HG03521 (cell line): ENCODE data around the gene FMN1.
"Not testable (repeated sequence)": the region's sequence is repeated elsewhere in the genome, so short reads cannot be mapped to it uniquely, and the experiment has no call there.

Experiments used
- ATAC-seq: cut with Tn5 transposase; IDR thresholded peaks from one replicate; pipeline ENCODE4 v1.9.1; 2021; ENCODE audit warnings: mild to moderate bottlenecking, moderate library complexity; ENCODE audit not compliant: unreplicated experiment

Gene FMN1

DNA sequence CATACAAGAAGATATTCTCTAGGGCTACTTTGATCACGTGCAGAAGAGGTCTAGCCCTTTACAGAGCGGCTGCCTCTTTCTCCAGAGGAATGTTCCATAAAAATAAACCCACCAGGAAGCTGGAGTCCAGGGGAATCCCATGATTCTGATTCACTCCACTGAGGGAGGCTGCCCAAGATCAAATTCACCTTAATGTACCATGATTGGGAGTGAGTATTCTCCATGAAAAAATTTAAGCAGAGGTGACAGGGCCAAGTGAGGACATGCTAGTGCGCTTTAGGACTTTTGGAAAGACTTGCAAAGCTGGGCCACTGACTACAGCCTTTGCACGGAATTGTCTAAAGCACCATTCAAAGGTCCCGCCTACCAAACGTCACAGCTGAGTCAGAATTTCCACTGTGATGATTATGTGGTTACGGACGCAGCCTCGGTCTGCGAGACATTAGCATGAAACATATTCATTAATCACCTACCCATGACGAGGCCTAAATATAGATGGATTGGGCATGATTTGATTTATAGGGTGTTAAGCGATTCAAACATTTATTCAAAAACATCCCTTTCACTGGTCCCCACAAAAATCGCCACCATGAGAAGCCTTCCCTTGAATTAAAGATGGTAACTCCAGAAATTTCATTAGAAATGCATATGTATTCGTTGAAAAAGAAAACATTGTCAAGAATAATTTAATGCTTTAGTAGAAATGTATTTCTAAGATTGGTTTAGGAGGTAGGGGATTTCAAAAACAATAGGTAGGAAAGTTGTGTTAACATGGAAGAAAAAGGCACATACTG lies 324.1 kb downstream of the FMN1 start:
- ATAC-seq = no peak

DNA sequence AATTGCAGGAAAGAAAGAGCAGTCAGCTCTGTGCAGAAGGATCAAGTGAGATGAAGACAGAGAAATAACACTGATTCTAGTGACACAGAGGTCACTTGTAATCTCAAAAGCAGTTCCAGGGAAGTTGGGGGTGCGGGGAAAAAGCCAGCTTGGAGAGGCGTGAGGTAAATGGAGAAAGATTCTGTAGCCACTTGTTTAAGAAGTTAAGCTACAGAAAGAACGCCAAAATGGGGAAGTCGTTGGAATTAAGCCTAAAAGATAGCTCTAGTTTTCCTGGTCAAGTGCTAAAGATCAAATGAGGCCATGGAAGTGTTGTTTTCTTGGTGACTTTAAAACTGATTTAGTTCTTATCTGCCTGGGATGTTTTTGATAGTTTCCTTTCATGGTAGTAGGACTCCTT lies 324.7 kb downstream of the FMN1 start:
- ATAC-seq = no peak

DNA sequence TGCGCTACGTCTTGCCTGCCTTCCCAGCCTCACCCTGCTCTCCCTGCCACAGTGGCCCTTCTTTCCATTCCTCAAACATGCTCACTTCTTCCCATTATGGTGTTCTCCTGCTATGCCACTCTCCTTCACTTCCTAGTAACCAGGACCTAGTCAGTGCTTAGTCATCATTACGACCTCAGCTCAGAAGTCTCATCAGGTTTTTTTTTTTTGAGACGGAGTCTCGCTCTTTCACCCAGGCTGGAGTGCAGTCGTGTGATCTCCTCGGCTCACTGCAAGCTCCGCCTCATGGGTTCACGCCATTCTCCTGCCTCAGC lies 327.2 kb downstream of the FMN1 start:
- no peak for ATAC-seq

DNA sequence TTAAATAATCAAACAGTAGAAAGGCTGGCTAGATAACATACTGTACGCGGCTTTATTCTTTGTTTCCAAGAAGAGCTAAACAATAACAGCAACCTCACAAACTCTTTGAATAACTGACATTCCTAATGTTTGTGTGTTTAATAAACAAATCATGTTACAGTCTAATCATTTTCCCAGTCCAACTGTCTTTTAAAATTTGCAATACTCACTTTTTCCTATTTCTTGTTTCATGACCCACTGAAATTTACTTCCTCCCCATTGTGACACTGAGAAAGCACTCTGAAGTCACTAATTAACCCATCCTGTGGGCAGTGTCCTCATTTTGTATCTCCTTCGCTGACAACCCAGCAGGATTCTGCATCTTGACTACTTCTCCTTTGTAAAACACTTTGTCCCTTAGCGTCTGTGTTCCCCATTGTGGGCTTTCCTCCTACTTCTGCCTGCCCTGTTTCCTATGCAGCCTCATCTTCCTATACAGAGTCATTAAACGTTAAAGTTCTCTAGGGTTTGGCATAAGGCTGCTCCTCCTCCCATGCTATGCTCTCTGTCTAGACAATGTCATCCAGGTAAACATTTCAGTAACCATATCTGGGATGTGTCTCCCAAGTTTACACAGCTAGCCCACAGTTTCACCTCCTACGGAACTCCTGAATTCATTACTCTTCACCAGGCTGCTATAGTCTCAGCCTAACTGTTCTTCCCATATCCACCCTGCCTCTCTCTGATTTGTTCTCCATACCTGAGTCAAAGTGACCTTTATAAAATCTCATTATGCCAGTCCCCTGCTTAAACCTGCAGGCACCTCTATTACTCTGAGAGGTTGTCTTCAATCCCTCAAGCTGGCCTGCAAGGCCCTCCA lies 327.8 kb downstream of the FMN1 start:
- ATAC-seq = no peak

DNA sequence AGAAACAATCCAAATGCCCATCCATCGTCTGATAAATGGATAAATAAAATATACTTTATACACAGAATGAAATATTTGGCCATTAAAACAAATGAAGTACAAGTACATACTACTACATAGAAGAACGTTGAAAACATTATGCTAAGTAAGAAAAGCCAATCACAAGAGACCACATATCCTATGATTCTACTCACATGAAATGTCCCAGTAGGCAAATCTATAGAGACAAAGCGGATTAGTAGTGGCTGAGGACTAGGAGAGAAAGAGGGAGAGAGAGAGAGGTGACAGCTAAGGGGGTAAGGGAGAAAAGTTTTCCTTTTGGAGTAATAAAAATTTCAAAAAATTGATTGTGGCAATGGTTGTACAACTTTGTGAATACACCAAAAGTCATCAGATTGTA lies 329.7 kb downstream of the FMN1 start:
- no peak for ATAC-seq

DNA sequence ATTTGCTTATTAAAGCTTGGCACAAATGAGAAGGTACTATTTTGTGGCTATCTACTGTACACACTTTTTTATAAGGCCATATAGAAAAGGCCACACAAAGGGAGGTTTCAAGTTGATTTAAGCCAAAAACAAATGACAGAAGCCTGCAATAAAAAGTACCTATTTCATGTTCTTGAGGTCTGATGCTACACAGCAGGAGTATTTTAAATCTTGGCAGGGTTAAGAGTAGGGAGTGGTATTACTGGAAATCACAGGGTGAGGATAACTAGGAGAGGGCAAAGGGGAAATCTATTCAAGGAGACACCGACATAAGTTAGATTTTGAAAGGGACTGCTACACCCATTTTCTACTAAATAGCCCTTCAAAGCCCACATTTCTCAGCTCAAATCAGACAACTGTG lies 330.5 kb downstream of the FMN1 start:
- ATAC-seq = no peak

DNA sequence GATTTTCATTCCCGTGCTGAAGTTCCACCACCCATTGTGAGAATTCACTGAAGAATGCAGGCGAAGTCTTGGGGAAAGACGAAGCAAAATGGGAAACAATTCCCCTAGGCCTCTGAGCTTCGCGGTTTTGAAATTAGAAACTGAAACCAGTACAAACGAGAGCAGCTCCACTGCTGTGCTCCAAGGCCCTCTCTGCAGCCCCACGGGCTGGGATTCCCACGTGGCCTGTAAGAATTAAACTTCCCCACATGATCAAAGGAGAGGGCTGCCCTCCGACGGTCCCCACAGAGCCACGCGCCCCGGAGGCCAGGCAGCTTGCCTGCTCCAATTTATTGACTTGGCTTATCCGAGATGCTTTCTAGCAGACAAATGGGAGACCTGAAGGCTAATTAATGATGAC lies 332.8 kb downstream of the FMN1 start:
- no peak for ATAC-seq

DNA sequence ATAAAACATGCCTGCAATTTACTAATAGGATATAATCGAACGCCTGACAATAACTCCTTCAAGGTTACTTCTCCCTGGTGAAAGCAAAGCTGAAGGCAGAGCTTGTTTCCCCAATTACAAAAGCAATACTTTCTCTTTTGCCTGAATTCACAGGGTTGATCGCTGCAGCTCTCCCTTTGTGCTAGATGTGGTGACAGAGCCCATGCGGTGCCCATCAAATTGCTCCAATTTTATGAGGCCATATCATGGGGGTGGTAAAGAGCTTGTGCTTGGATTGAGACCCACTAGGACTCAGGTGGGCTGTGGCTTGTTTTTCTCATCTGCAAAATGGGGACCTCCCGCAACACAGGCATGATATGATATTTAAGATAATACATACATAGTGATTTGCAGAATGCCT lies 333.3 kb downstream of the FMN1 start:
- no peak for ATAC-seq

DNA sequence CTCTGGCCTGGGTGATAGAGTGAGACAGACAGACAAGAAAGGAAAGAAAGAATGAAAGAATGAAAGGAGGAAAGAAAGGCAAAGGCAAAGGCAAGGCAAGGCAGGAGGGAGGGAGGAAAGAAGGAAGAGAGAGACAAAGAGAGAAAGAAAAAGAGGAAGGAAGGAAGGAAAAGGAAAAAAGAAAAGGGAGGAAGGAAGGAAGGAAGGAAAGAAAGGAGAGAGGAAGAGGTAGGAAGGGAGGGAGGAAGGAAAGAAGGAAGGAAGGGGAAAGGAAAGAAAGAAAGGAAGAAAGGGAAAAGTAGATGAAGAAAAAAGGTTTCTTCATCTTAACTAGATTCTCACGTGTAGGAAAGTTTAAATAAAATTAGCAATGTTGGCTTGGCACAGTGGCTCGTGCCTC lies 334.5 kb downstream of the FMN1 start:
- ATAC-seq = no peak

DNA sequence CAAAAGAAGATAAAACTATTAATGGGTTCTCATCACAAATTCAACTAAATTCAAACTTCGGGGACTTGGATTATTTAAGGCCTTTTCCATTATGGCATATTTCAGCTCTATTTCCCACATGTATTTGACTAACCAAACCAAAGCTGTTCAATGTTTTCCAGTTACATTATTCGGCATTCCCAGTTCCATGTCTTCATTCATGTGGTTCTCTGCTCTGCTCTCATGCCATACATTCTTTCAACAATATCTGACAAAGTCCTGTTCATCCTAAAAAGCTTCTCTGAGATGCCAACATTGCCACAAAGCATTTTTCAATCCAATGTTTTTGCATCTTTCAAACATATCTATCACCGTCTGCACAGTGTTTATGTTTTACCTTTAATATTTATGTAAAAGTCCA lies 335.3 kb downstream of the FMN1 start:
- no peak for ATAC-seq

DNA sequence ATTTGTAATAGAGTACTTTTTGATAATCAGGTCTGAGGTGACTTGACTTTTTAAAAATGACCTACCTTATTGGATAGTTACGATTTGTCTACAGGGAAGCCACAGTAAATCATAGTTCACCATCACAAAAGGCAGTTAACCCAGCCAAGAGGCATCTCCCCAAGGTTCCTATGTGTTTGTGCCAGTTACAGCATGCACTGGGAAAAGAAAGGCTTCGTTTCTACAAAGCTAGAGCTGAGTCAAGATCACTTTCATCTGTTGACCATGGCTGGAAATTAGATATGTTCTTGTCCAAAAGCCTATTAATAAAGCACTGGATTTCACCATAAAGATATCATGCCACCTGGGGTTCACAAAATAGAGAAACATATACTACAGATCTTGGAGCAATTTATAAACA lies 336.8 kb downstream of the FMN1 start:
- ATAC-seq = no peak

DNA sequence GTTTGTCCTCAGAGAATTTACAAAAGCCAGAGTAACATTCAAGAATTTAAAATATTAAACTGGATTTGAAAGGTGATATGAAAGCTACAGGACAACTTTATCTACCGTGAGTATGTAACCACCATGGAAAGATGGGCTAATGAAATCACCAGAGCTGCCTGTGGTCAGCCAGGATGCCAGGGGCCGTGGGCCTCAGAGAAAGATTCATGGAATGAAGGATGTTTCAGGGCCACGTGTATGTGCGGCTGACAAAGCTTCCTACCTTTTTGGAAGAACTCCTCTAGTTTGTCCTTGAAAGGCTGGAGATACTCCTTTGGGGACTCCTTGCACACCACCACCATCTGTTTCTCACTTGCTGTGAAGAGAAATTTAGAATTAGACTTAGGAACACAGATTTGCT lies 337.8 kb downstream of the FMN1 start:
- no peak for ATAC-seq

DNA sequence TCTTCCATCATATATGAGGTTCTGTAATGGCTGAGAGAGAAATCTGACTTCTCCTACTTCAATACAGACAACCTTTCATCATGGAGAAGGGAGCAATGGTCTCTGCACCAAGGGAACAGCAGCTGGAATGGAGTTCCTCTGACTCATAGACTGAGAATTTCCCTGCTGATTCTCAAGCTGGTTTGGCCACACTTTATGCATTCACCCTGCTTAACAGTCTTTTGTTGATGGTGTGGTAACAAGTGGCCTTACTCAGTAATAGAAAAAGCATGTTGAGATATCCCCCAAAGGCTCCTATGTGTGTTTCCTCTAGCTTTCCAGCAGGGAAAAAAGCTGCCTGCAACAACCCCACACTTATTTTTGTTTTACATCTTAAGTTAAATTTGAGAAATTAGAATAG lies 338.6 kb downstream of the FMN1 start:
- ATAC-seq = no peak

DNA sequence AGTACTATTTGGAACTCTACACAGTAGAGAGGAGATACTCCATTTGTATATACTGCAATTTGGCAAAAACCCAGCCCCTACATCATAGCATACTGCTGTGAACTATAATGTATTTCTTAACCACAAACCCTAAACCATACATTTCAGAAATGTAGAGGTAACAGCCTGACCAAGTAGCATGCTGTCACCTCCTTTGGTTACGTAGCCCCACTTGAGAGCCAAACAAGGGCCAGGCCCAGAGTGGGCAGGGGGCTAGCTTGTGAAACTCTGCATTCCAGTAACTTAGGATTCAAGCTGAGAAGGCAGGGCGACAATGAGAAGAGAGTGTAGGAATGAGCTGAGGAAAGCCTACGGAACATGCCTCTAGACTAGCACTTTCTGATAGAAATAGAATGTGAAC lies 340.9 kb downstream of the FMN1 start:
- no peak for ATAC-seq

DNA sequence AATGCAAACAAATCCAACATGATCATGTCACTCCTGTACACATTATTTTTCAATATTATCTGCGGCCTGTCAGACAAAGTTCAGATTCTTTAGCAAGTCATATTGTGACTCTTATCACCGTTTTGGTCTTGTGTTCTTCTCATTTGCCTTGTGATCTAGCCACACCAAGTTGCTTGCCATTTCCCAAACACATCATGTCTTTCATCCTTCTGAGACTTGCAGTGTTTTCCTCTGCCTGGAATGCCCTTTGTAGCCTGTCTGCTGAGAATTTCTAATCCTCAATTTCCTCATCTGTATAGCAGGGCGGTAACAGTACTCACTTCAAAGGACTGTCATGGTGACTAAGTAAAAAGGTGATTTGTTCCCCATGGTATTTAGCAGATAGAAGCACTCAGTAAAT lies 341.7 kb downstream of the FMN1 start:
- no peak for ATAC-seq

DNA sequence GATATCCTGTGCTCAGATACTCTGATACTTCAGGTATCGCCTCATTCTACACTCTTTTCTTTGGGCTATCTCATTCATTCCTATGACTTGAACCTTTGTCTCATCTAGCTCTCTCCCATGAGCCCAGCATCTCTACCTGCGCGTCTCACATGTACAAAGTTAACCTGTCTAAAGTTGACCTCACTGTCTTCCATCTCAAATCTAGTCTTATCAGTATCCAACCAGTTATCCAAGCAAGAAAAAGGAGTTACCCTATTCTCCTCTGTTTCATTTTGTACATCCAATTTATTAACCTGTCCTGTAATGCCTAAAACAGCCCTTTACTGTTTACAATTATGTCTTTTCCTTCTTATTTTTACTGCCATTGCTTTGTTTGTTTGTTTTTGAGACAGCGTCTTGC lies 342.5 kb downstream of the FMN1 start:
- no peak for ATAC-seq

DNA sequence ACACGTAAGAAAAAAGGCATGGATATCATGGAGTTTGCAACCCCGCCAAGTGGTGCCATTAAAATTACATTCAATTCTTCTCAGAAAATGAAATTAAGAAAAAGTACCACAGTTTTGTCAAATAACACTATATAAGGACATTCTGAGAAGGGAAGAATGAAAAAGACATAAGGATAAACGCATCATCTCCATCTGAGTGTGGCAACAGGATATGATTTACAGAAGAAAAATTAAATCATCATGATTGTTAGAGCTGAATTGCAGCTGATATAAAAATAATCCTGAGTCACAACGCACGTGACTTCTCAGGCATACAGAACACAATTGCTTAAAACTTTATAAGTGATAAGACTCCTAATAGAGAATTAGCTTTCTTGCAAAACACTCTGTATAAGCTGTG lies 342.9 kb downstream of the FMN1 start:
- ATAC-seq = no peak

DNA sequence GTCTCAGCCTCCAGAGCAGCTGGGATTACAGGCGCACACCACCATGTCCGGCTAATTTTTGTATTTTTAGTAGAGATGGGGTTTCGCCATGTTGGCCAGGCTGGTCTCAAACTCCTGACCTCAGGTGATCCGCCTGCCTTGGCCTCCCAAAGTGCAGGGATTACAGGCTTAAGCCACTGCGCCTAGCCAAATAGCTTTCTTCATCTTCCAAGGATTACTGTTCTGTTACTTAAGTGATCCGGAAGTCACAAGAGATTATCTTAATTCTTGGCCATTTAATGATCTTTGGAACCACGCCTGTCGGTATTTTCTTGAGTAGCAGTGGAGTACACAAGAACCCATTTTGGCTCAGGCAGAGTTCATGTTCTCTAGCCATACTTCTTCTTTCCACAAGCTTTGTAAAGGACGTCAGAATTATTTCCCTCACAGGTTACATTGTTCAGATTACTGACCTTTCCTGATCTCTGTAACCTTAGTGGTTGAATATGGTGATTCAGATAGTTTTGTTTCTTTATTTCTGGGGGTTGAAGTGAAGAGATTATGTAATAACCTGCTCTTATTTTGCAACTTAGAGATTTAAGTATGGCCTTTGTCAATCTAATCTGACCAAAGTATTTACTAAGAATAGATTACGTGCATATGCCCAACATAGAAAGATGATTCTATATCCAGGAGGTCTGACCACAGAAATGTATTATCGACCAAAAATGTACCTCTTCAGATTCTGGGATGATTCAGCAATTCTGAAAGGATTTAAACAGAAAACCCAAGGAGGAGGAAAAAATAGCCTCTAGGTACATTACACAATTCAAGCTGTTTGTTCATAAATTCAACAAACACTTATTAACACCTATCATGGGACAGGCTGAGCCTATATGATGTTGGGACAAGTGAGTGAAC lies 344.5 kb downstream of the FMN1 start:
- no peak for ATAC-seq

DNA sequence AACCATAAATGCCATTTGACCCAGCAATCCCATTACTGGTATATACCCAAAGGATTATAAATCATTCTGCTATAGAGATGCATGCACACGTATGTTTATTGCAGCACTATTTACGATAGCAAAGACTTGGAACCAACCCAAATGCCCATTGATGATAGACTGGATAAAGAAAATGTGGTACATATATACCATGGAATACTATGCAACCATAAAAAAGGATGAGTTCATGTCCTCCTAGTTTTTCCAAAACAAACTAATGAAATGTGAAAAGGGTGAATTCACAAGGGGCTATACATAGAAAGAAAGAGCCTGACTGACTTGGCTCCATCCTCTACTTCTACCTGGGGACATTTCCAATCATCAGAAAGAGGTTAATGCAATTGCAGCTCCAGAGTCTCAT lies 347.8 kb downstream of the FMN1 start:
- ATAC-seq = not testable (repeated sequence)

DNA sequence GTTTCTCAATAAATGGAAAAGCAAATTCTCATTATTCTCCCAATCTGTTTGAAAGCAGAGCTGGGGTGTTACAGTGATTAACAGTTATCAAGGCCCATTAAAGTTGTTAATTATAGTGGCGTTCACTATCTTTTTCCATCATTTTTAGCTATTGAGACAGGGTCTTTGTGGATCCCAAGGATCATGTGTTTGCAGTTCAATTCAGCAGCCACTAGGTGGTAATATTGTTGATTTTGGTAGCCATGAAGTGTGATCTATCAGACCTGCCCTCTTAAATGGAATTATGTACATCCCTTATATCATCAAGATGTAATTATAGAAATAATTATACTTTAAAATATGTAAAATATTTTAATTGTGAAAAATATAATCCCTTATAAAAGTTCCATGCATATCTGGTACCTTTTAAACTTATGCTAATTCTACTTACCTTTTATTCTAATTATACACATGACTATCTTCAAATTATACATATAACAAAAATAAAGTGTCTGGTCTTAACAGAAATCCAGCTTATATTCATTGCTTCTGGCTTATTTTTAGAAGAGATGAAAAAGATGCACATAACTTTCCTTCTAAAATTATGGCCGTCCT lies 350.3 kb downstream of the FMN1 start:
- no peak for ATAC-seq

DNA sequence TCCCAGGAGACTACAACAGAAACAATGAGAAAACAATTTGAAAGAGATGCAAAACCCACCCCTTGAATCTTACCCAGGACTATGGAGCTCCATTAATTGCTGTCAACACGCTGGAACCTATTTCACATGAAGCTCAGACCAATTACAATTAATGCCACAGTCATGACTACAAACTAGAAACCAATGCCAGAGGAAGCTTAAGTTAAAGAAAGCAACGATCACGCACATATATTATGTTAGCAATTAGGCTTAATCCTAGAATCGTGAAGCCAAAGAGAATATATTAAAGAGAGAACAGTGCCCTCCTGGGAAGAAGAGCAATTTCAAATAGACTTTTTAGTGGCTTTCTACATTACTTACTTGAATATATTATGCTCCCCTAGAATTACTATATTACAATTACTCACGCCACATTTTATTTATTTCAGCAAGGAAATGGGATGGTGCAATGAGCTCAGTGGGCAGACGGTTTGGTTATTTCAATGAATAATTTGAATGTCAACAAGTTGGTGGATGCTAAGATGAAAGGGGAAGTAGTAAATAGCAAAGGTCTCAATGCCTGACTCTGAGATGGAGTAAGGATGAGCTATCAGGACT lies 351.2 kb downstream of the FMN1 start:
- ATAC-seq = no peak
